MV-4-11 (cell line): ENCODE measurements around the gene KRTAP4-16.
"Not testable (repeated sequence)": the region's sequence is repeated elsewhere in the genome, so short reads cannot be mapped to it uniquely, and the experiment has no call there.

ENCODE experiments used
- DNase-seq: peaks from one replicate; lab custom pipeline; 2025; lab: John Stamatoyannopoulos, UW

Gene KRTAP4-16

GRCh38 chr17:41119696-41120690 lies 18.0 kb upstream of the KRTAP4-16 start:
- peak; percentile 82 for DNase-seq

GRCh38 chr17:41118721-41119120 lies 16.7 kb upstream of the KRTAP4-16 start:
- DNase-seq: no peak

- DNase-seq: not testable (repeated sequence)
These were observed 15.9 kb upstream of the KRTAP4-16 start, which contains the start of gene KRTAP4-11 for GRCh38 chr17:41117846-41118386. KRTAP4-11 (minus strand) TSS chr17:41118373; CDS start chr17:41118315, 58 bp downstream.

- DNase-seq: peak; percentile 65
These were observed 14.3 kb upstream of the KRTAP4-16 start for GRCh38 chr17:41116297-41116696.

- no peak for DNase-seq
These were observed 9.3 kb upstream of the KRTAP4-16 start for GRCh38 chr17:41111151-41111885.

- peak; percentile 72 for DNase-seq
These were observed 6.8 kb upstream of the KRTAP4-16 start for GRCh38 chr17:41108728-41109386.

- DNase-seq: peak; percentile 31
These were observed 6.0 kb upstream of the KRTAP4-16 start for GRCh38 chr17:41107941-41108450.

- DNase-seq: not testable (repeated sequence)
These were observed 3.3 kb upstream of the KRTAP4-16 start, which contains the start of gene KRTAP4-9 for GRCh38 chr17:41105347-41105746. KRTAP4-9 (plus strand) TSS chr17:41105389; CDS start chr17:41105389, 0 bp downstream.

GRCh38 chr17:41104386-41105038 lies 2.5 kb upstream of the KRTAP4-16 start:
- DNase-seq: not testable (repeated sequence)

- no peak for DNase-seq
These were observed 1.9 kb upstream of the KRTAP4-16 start for GRCh38 chr17:41103896-41104295.

- DNase-seq: not testable (repeated sequence)
These were observed 2.1 kb downstream of the KRTAP4-16 start for GRCh38 chr17:41099682-41100480.

- DNase-seq: no peak
These were observed 3.5 kb downstream of the KRTAP4-16 start for GRCh38 chr17:41098481-41098880.

GRCh38 chr17:41098042-41098441 lies 4.0 kb downstream of the KRTAP4-16 start, which contains the start of gene KRTAP4-8:
KRTAP4-8 (minus strand) TSS chr17:41098142; CDS start chr17:41098084, 58 bp downstream.
- no peak for DNase-seq

GRCh38 chr17:41096055-41096454 lies 6.0 kb downstream of the KRTAP4-16 start:
- no peak for DNase-seq

- peak; percentile 65 for DNase-seq
These were observed 13.2 kb downstream of the KRTAP4-16 start for GRCh38 chr17:41088760-41089352.

- DNase-seq: not testable (repeated sequence)
These were observed 17.7 kb downstream of the KRTAP4-16 start, which contains the start of gene KRTAP4-7 for GRCh38 chr17:41084100-41084856. KRTAP4-7 (plus strand) TSS chr17:41084150; CDS start chr17:41084207, 57 bp downstream.

- not testable (repeated sequence) for DNase-seq
These were observed 18.6 kb downstream of the KRTAP4-16 start for GRCh38 chr17:41083427-41083826.

- DNase-seq: no peak
These were observed 19.4 kb downstream of the KRTAP4-16 start for GRCh38 chr17:41082626-41083025.

- no peak for DNase-seq
These were observed 25.2 kb downstream of the KRTAP4-16 start for GRCh38 chr17:41076788-41077187.
